Myocyte (in vitro differentiated cells): ENCODE measurements around the gene EML5. TPM values are rescaled to one million over a fixed set of nuclear protein-coding genes. Genes with fewer than 3 reads are reported as not detected.
"Not testable (repeated sequence)": the region's sequence is repeated elsewhere in the genome, so short reads cannot be mapped to it uniquely, and the experiment has no call there.

Experiments used
- DNase-seq: peaks from one replicate; pipeline ENCODE4 v3.0.0-alpha.2; 2012; ENCODE audit warnings: low read depth
- total RNA-seq: library from RNA; depleted of rRNA; stranded (reverse); fragments of >200 nt; gene quantifications from 2 replicates; pipeline ENCODE4 v1.2.3, GENCODE V29; 2014

The EML5 gene
- total RNA-seq, 1 donor from 2014 or later = not detected

- DNase-seq = no peak
These were observed 11.3 kb upstream of the EML5 start for GRCh38 chr14:88804035-88804434.

GRCh38 chr14:88802596-88802995 lies 9.8 kb upstream of the EML5 start:
- DNase-seq = no peak

GRCh38 chr14:88799522-88799921 lies 6.8 kb upstream of the EML5 start:
- no peak for DNase-seq

GRCh38 chr14:88798156-88798555 lies 5.4 kb upstream of the EML5 start:
- no peak for DNase-seq

- no peak for DNase-seq
These were observed 489 bp upstream of the EML5 start for GRCh38 chr14:88793259-88793625.

- peak; percentile 2 for DNase-seq
These were observed 902 bp downstream of the EML5 start for GRCh38 chr14:88791629-88792472.

- no peak for DNase-seq
These were observed 1.5 kb downstream of the EML5 start for GRCh38 chr14:88791252-88791621.

GRCh38 chr14:88790501-88791251 lies 2.1 kb downstream of the EML5 start:
- no peak for DNase-seq

GRCh38 chr14:88789573-88789972 lies 3.2 kb downstream of the EML5 start:
- not testable (repeated sequence) for DNase-seq

GRCh38 chr14:88786715-88787114 lies 6.0 kb downstream of the EML5 start:
- no peak for DNase-seq

- DNase-seq = no peak
These were observed 6.8 kb downstream of the EML5 start for GRCh38 chr14:88785911-88786310.

- DNase-seq = no peak
These were observed 17.2 kb downstream of the EML5 start for GRCh38 chr14:88775532-88775931.

- DNase-seq = no peak
These were observed 22.0 kb downstream of the EML5 start for GRCh38 chr14:88770736-88771135.

- no peak for DNase-seq
These were observed 27.6 kb downstream of the EML5 start for GRCh38 chr14:88765130-88765529.

- DNase-seq = no peak
These were observed 38.9 kb downstream of the EML5 start for GRCh38 chr14:88753873-88754272.

- DNase-seq = no peak
These were observed 41.8 kb downstream of the EML5 start for GRCh38 chr14:88750945-88751344.

GRCh38 chr14:88750413-88750812 lies 42.3 kb downstream of the EML5 start:
- no peak for DNase-seq

- no peak for DNase-seq
These were observed 43.6 kb downstream of the EML5 start for GRCh38 chr14:88749139-88749538.

- DNase-seq = no peak
These were observed 44.5 kb downstream of the EML5 start for GRCh38 chr14:88748288-88748687.

- no peak for DNase-seq
These were observed 46.7 kb downstream of the EML5 start for GRCh38 chr14:88746052-88746451.

- no peak for DNase-seq
These were observed 55.5 kb downstream of the EML5 start for GRCh38 chr14:88737245-88737644.

GRCh38 chr14:88733121-88733520 lies 59.6 kb downstream of the EML5 start:
- no peak for DNase-seq

GRCh38 chr14:88729159-88729558 lies 63.6 kb downstream of the EML5 start:
- peak; percentile 2 for DNase-seq
